Measurements from ENCODE around the gene SRD5A2.
"Not testable (repeated sequence)": the region's sequence is repeated elsewhere in the genome, so short reads cannot be mapped to it uniquely, and the experiment has no call there.

The SRD5A2 gene

GRCh38 chr2:31533036-31533435 lies 47.7 kb downstream of the SRD5A2 start:
- no peak for DNase-seq (ENCODE audit: low spot score)

- DNase-seq (ENCODE audit: low spot score), result no peak
Measured at GRCh38 chr2:31531101-31531500, 49.6 kb downstream of the SRD5A2 start.

GRCh38 chr2:31529256-31529655 lies 51.5 kb downstream of the SRD5A2 start:
- DNase-seq (ENCODE audit: low spot score), result no peak

GRCh38 chr2:31528823-31529222 lies 51.9 kb downstream of the SRD5A2 start:
- DNase-seq (ENCODE audit: low spot score), result no peak

- no peak for DNase-seq (ENCODE audit: low spot score)
Measured at GRCh38 chr2:31526946-31527732, 53.6 kb downstream of the SRD5A2 start.

GRCh38 chr2:31525876-31526275 lies 54.9 kb downstream of the SRD5A2 start:
- DNase-seq (ENCODE audit: low spot score), result no peak

GRCh38 chr2:31524592-31524991 lies 56.1 kb downstream of the SRD5A2 start:
- no peak for DNase-seq (ENCODE audit: low spot score)

GRCh38 chr2:31523871-31524492 lies 56.8 kb downstream of the SRD5A2 start:
- peak; percentile 43 for DNase-seq (ENCODE audit: low spot score)

- no peak for DNase-seq (ENCODE audit: low spot score)
Measured at GRCh38 chr2:31522786-31523185, 58.0 kb downstream of the SRD5A2 start.

- DNase-seq (ENCODE audit: low spot score), result no peak
Measured at GRCh38 chr2:31517442-31518203, 63.1 kb downstream of the SRD5A2 start.

GRCh38 chr2:31515586-31515985 lies 65.2 kb downstream of the SRD5A2 start:
- no peak for DNase-seq (ENCODE audit: low spot score)

- DNase-seq (ENCODE audit: low spot score), result no peak
Measured at GRCh38 chr2:31513553-31513952, 67.2 kb downstream of the SRD5A2 start.

GRCh38 chr2:31511376-31511775 lies 69.4 kb downstream of the SRD5A2 start:
- no peak for DNase-seq (ENCODE audit: low spot score)

- DNase-seq (ENCODE audit: low spot score), result no peak
Measured at GRCh38 chr2:31505111-31505510, 75.6 kb downstream of the SRD5A2 start.

GRCh38 chr2:31504311-31504710 lies 76.4 kb downstream of the SRD5A2 start:
- DNase-seq (ENCODE audit: low spot score), result no peak

- not testable (repeated sequence) for DNase-seq (ENCODE audit: low spot score)
Measured at GRCh38 chr2:31496451-31496874, 84.3 kb downstream of the SRD5A2 start.

GRCh38 chr2:31489339-31489738 lies 91.4 kb downstream of the SRD5A2 start:
- not testable (repeated sequence) for DNase-seq (ENCODE audit: low spot score)

GRCh38 chr2:31483246-31483645 lies 97.5 kb downstream of the SRD5A2 start:
- no peak for DNase-seq (ENCODE audit: low spot score)

GRCh38 chr2:31476511-31477180 lies 104.1 kb downstream of the SRD5A2 start:
- no peak for DNase-seq (ENCODE audit: low spot score)

- peak; percentile 22 for DNase-seq (ENCODE audit: low spot score)
Measured at GRCh38 chr2:31475692-31476091, 105.0 kb downstream of the SRD5A2 start.

GRCh38 chr2:31474296-31474695 lies 106.4 kb downstream of the SRD5A2 start:
- DNase-seq (ENCODE audit: low spot score), result no peak
